Transverse colon (tissue), 4 donors: ENCODE data around the gene TLK1.

ENCODE experiments used
- POLR2A ChIP-seq: fragments of 450-650 bp; IDR thresholded peaks from one replicate; pipeline ENCODE4 v1.6.1; 2016; ENCODE audit warnings: antibody characterized with exemption, mild to moderate bottlenecking, moderate library complexity
- POLR2AphosphoS5 ChIP-seq, 3 donors: sonication (generic); formaldehyde crosslinking; IDR thresholded peaks; one replicate each; pipeline ENCODE4 v1.6.1; 2016; ENCODE audit warnings: antibody characterized with exemption in 3 of 3
- TF ChIP-seq, protein P1 (sequence below), 5 experiments: fragments of 200-600 bp in 3 of 5; fragments of 450-650 bp in 2 of 5; sonication (generic) in 3 of 5; IDR thresholded peaks; 1 replicate in 2 of 5; 2 replicates in 3 of 5; pipeline ENCODE4 v1.5.1; 2016 to 2017; ENCODE audit warnings: antibody characterized with exemption in 5 of 5, inconsistent platforms in 3 of 5, mild to moderate bottlenecking in 2 of 5, moderate library complexity in 1 of 5

DNA sequence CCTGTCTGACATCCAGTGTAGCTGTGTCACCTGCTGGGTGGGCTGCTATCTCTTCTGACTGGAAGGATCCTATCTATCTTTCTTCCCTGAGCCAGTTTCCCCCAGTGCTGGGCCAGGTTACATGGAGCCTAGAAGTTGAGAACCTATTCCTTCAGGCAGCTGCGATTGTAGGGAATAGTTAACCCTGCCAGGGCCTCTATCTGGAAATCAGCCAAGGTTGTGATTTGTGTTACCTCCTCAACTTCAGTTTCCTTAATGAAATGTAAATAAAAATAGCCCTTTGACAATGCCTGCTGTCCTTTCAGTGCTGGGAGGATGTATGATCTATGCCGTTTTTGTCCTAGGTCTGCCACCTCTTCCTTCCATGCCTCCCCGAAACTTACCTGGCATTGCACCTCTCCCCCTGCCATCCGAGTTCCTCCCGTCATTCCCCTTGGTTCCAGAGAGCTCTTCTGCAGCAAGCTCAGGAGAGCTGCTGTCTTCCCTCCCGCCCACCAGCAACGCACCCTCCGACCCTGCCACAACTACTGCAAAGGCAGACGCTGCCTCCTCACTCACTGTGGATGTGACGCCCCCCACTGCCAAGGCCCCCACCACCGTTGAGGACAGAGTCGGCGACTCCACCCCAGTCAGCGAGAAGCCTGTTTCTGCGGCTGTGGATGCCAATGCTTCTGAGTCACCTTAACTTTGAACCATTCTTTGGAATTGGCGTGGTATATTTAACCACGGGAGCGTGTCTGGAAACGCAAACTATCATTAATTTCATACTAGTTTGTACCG is 195.1 kb downstream of the TLK1 start:
- TF ChIP-seq, protein P1, sequence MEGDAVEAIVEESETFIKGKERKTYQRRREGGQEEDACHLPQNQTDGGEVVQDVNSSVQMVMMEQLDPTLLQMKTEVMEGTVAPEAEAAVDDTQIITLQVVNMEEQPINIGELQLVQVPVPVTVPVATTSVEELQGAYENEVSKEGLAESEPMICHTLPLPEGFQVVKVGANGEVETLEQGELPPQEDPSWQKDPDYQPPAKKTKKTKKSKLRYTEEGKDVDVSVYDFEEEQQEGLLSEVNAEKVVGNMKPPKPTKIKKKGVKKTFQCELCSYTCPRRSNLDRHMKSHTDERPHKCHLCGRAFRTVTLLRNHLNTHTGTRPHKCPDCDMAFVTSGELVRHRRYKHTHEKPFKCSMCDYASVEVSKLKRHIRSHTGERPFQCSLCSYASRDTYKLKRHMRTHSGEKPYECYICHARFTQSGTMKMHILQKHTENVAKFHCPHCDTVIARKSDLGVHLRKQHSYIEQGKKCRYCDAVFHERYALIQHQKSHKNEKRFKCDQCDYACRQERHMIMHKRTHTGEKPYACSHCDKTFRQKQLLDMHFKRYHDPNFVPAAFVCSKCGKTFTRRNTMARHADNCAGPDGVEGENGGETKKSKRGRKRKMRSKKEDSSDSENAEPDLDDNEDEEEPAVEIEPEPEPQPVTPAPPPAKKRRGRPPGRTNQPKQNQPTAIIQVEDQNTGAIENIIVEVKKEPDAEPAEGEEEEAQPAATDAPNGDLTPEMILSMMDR (IDR thresholded peaks at IDR 0.05), result no peak
- no peak for TF ChIP-seq POLR2A
- TF ChIP-seq POLR2AphosphoS5 (IDR thresholded peaks at IDR 0.05), result no peak
